ENCODE measurements around the gene DPP4. TPM values are rescaled to one million over a fixed set of nuclear protein-coding genes. Genes with fewer than 3 reads are reported as not detected.

Gene DPP4
- total RNA-seq, 1 donor from 2014 or later = 0.59 TPM

- Mint-ChIP-seq H3K4me3 (ENCODE audit: unreplicated experiment) (no peak overlapping the region), H3K27me3 (ENCODE audit: unreplicated experiment) (peaks cover 2% of the 10 kb centered on the region), H3K36me3 (ENCODE audit: low read depth, unreplicated experiment) (no peaks in the 10 kb centered on the region), H3K4me1 (ENCODE audit: unreplicated experiment) (no peaks in the 10 kb centered on the region), H3K9me3 (ENCODE audit: unreplicated experiment) (no peaks in the 10 kb centered on the region), H3K27ac (ENCODE audit: unreplicated experiment) (no peak overlapping the region)
- TF ChIP-seq CTCF (IDR thresholded peaks at IDR 0.05; ENCODE audit: unreplicated experiment) = no peak
- DNase-seq (ENCODE audit: low spot score) = no peak
These were observed 45.5 kb downstream of the DPP4 start for GRCh38 chr2:162028511-162028910.

- Mint-ChIP-seq H3K27me3 (ENCODE audit: unreplicated experiment) (no peaks in the 10 kb centered on the region), H3K4me3 (ENCODE audit: unreplicated experiment) (no peak overlapping the region), H3K27ac (ENCODE audit: unreplicated experiment) (no peak overlapping the region), H3K4me1 (ENCODE audit: unreplicated experiment) (no peaks in the 10 kb centered on the region), H3K36me3 (ENCODE audit: low read depth, unreplicated experiment) (no peaks in the 10 kb centered on the region), H3K9me3 (ENCODE audit: unreplicated experiment) (no peaks in the 10 kb centered on the region)
- no peak for DNase-seq (ENCODE audit: low spot score)
- TF ChIP-seq CTCF (IDR thresholded peaks at IDR 0.05; ENCODE audit: unreplicated experiment) = no peak
These were observed 48.7 kb downstream of the DPP4 start for GRCh38 chr2:162025121-162025911.

- Mint-ChIP-seq H3K36me3 (ENCODE audit: low read depth, unreplicated experiment) (no peaks in the 10 kb centered on the region), H3K4me3 (ENCODE audit: unreplicated experiment) (no peak overlapping the region), H3K9me3 (ENCODE audit: unreplicated experiment) (no peaks in the 10 kb centered on the region), H3K4me1 (ENCODE audit: unreplicated experiment) (no peaks in the 10 kb centered on the region), H3K27me3 (ENCODE audit: unreplicated experiment) (no peaks in the 10 kb centered on the region), H3K27ac (ENCODE audit: unreplicated experiment) (no peak overlapping the region)
- no peak for DNase-seq (ENCODE audit: low spot score)
- TF ChIP-seq CTCF (IDR thresholded peaks at IDR 0.05; ENCODE audit: unreplicated experiment) = no peak
These were observed 51.6 kb downstream of the DPP4 start for GRCh38 chr2:162022290-162022945.

GRCh38 chr2:162021516-162022058, 52.4 kb downstream of the DPP4 start:
- Mint-ChIP-seq H3K27ac (ENCODE audit: unreplicated experiment) (no peak overlapping the region), H3K36me3 (ENCODE audit: low read depth, unreplicated experiment) (no peaks in the 10 kb centered on the region), H3K27me3 (ENCODE audit: unreplicated experiment) (no peaks in the 10 kb centered on the region), H3K4me1 (ENCODE audit: unreplicated experiment) (no peaks in the 10 kb centered on the region), H3K9me3 (ENCODE audit: unreplicated experiment) (no peaks in the 10 kb centered on the region), H3K4me3 (ENCODE audit: unreplicated experiment) (no peak overlapping the region)
- TF ChIP-seq CTCF (IDR thresholded peaks at IDR 0.05; ENCODE audit: unreplicated experiment) = no peak
- no peak for DNase-seq (ENCODE audit: low spot score)

- Mint-ChIP-seq H3K9me3 (ENCODE audit: unreplicated experiment) (no peaks in the 10 kb centered on the region), H3K27ac (ENCODE audit: unreplicated experiment) (no peak overlapping the region), H3K36me3 (ENCODE audit: low read depth, unreplicated experiment) (no peaks in the 10 kb centered on the region), H3K4me3 (ENCODE audit: unreplicated experiment) (no peak overlapping the region), H3K27me3 (ENCODE audit: unreplicated experiment) (peaks cover 3% of the 10 kb centered on the region), H3K4me1 (ENCODE audit: unreplicated experiment) (peaks cover 10% of the 10 kb centered on the region)
- no peak for TF ChIP-seq CTCF (IDR thresholded peaks at IDR 0.05; ENCODE audit: unreplicated experiment)
- no peak for DNase-seq (ENCODE audit: low spot score)
These were observed 55.5 kb downstream of the DPP4 start for GRCh38 chr2:162018530-162018929.

Measured in endothelial cell (in vitro differentiated cells).